AG08396 (cell line): ENCODE measurements around the gene SUSD1.
"Not testable (repeated sequence)": the region's sequence is repeated elsewhere in the genome, so short reads cannot be mapped to it uniquely, and the experiment has no call there.

ENCODE experiments used
- DNase-seq: peaks from one replicate; pipeline ENCODE4 v3.0.0; 2012; ENCODE audit warnings: low spot score, mixed read lengths

The SUSD1 gene

DNA sequence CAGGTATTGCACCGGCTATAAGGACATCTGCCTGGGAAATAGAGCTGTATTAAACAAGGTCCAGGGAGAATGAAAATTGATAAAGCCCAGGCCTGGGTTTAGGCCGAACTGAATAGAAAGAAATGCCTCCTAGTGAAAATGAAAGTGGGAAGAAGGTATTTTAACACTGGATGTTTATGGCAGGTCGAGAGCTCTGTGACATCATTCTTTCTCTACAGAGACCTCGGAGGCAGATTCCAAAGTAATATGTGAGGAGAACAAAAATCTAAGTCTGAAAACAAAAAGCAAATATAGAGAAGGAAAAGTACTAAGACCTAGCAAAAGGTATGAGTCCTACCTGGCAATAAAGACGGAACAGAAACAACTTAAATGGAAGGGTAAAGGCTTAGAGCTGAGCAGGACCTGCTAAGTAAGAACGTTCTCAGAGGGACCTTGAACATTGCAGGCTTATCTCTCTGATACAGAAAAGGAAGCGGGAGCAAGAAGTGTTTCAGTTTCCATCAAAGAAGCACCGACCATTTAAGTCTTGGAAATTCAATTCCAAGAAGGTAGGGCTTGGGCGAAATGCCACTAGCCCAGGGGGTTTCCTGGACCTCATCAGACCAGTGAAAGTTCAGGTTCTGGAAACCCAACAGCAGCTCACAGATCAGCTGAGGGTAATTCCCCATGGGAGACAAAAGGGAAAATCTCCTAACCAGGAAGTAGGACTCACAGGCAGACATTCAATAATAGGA lies 80.0 kb downstream of the SUSD1 start:
- no peak for DNase-seq

- no peak for DNase-seq
Measured at GRCh38 chr9:112094241-112094640, 80.9 kb downstream of the SUSD1 start.

- no peak for DNase-seq
Measured at GRCh38 chr9:112093870-112094216, 81.3 kb downstream of the SUSD1 start.

GRCh38 chr9:112093147-112093869 lies 81.8 kb downstream of the SUSD1 start:
- no peak for DNase-seq

DNA sequence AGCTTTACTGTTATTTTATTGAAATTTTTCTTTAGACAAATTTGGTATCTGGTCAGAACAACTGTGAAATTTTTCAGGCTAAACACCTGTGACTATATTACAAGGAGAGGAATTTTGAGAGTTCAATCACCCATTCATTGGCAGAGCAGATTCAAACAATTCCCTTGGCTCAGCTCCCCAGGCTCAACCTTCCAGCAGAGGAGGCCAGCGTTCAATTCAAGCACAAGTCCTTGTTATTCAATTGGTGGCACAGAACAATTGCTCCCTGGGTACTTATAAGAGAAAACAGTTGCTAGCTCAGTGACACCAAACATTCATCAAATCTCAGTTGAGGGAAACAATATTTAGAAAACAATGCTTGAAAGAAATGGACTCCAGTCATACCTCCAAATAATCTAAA lies 83.3 kb downstream of the SUSD1 start:
- DNase-seq: no peak

- DNase-seq: no peak
Measured at GRCh38 chr9:112087506-112087905, 87.6 kb downstream of the SUSD1 start.

- no peak for DNase-seq
Measured at GRCh38 chr9:112086627-112087026, 88.5 kb downstream of the SUSD1 start.

DNA sequence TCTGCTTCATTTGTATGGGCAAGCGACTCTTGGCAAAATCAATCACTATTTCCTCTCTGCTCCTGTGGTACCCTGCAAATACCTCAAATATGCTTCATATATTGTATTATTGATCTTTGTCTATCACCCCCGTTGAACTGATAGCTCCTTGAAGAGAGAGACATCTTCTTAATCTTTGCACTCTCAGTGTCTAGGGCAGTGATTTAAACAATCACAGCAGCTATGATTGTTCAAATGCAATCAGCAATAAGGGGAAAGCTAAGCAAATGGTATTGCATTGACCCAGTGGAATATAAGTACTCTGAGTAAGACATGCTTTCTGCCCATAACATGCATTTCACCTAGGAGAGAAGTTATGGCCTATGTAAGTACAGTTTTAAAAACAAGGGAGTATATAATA lies 90.2 kb downstream of the SUSD1 start:
- no peak for DNase-seq

GRCh38 chr9:112084334-112084733 lies 90.8 kb downstream of the SUSD1 start:
- no peak for DNase-seq

- DNase-seq: no peak
Measured at GRCh38 chr9:112081918-112082729, 93.0 kb downstream of the SUSD1 start.

GRCh38 chr9:112080831-112081542 lies 94.1 kb downstream of the SUSD1 start:
- no peak for DNase-seq

- no peak for DNase-seq
Measured at GRCh38 chr9:112078432-112078831, 96.7 kb downstream of the SUSD1 start.

GRCh38 chr9:112076814-112077213 lies 98.3 kb downstream of the SUSD1 start:
- DNase-seq: no peak

DNA sequence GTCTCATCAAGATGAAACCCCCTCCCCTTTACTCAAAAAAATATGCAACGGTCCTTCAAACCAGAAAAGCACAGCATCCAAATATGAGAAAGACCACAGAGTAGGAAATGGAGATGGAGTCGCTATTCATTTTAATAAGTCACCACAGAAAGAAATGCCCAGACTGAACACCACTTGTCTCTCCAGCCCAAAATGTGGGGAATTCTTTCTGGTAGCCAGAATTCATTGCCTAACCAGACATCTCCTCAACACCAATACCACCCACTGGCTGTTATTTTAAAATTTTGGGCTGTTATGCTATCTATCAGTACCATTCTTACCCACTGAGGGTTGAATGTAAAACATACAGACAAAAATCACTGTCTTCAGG lies 100.1 kb downstream of the SUSD1 start:
- DNase-seq: peak; percentile 5

GRCh38 chr9:112074250-112075008 lies 100.7 kb downstream of the SUSD1 start:
- DNase-seq: peak; percentile 44

GRCh38 chr9:112073639-112074173 lies 101.4 kb downstream of the SUSD1 start:
- not testable (repeated sequence) for DNase-seq

GRCh38 chr9:112072721-112073638 lies 102.1 kb downstream of the SUSD1 start:
- DNase-seq: no peak

DNA sequence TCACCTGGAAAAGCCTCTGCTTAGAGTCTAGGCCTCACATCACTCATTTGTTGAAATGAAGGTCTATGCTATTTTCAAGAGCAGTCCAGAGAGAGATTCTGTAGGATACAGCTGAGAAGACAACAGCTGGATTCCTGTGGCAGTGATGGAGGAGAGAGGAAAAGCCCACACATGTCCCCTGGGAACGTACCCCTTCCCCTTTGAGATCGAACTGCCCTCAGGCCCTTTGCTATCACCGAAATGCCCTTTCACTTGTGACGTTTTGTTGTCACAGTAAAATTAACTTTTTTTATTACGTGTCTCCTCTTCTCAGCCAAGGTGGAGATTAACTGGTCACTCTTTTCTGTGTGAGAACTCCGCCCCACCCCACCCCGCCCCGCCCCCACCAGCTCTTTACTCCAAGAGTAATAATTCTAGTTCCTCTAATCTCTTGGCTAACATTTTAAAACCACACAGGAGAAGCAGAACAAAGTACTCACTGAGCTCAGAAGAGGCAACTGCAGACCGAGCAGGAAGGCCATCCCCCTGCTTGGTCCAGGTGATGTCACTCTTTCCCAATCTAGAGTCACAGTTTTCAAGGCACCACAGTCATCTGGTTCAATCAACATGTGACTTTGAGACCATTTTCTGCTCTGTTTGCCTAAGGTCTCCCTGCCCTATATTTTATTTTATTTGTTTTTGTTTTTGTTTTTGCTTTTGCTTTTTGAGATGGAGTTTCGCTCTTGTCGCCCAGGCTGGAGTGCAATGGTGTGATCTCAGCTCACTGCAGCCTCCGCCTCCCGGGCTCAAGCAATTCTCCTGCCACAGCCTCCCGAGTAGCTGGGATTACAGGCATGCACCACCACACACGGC lies 105.6 kb downstream of the SUSD1 start:
- DNase-seq: no peak
